H1 (cell line): ENCODE results near the gene ZBTB24. TPM values are rescaled to one million over a fixed set of nuclear protein-coding genes. Genes with fewer than 3 reads are reported as not detected.

Source experiments
- CBX8 ChIP-seq: fragments of 300-800, 300-1000 bp; sonication (generic); IDR thresholded peaks from 2 replicates; pipeline ENCODE4 v1.7.1; 2016; ENCODE audit warnings: low read depth, low read length, borderline replicate concordance
- EP300 ChIP-seq, 2 experiments: IDR thresholded peaks; 1 replicate in 1 of 2; 2 replicates in 1 of 2; pipeline ENCODE4 v1.6.1; 2011 to 2012; ENCODE audit warnings: low read depth in 2 of 2, low read length in 2 of 2, mild to moderate bottlenecking in 2 of 2, borderline replicate concordance in 1 of 2, inconsistent platforms in 1 of 2, moderate library complexity in 1 of 2
- EZH2 ChIP-seq: fragments of 200-600 bp; sonication (generic); IDR thresholded peaks from 2 replicates; pipeline ENCODE4 v1.7.1; 2012; ENCODE audit warnings: low read depth, mild to moderate bottlenecking, moderate library complexity, low read length, inconsistent platforms; ENCODE audit not compliant: severe bottlenecking
- GABPA ChIP-seq: IDR thresholded peaks from 2 replicates; pipeline ENCODE4 v1.6.1; 2011; ENCODE audit warnings: mild to moderate bottlenecking, low read length, moderate library complexity, borderline replicate concordance; ENCODE audit not compliant: insufficient read depth
- GTF2F1 ChIP-seq: IDR thresholded peaks from 2 replicates; pipeline ENCODE4 v1.6.1; 2012; ENCODE audit warnings: low read depth, low read length, improper control_type of control experiment, borderline replicate concordance
- KDM4A ChIP-seq: IDR thresholded peaks from one replicate; pipeline ENCODE4 v1.7.1; 2012; ENCODE audit warnings: low read depth, mild to moderate bottlenecking, moderate library complexity, low read length, inconsistent platforms; ENCODE audit not compliant: severe bottlenecking
- NANOG ChIP-seq: IDR thresholded peaks from 2 replicates; pipeline ENCODE4 v1.6.1; 2011; ENCODE audit warnings: low read length, low read depth, mild to moderate bottlenecking, inconsistent platforms; ENCODE audit not compliant: insufficient read depth, poor library complexity, severe bottlenecking
- PHF8 ChIP-seq: fragments of 200-600 bp; sonication (generic); conservative IDR thresholded peaks from 2 replicates; pipeline ENCODE4 v1.7.1; 2012; ENCODE audit warnings: low read depth, mild to moderate bottlenecking, inconsistent platforms, low read length, moderate library complexity
- SIN3A ChIP-seq, 2 experiments: IDR thresholded peaks in 1 of 2; conservative IDR thresholded peaks in 1 of 2; 2 replicates each; pipeline ENCODE4 v1.6.1; 2011 to 2012; ENCODE audit warnings: low read length in 2 of 2, improper control_type of control experiment in 1 of 2, low read depth in 1 of 2, mild to moderate bottlenecking in 1 of 2
- SP1 ChIP-seq: IDR thresholded peaks from 2 replicates; pipeline ENCODE4 v1.6.1; 2011; ENCODE audit warnings: low read depth, low read length
- polyA plus RNA-seq, 7 experiments: library from polyadenylated mRNA; depleted of rRNA in 3 of 7; stranded (reverse) in 5 of 7; unstranded in 2 of 7; fragments of >200 nt in 5 of 7; fragments of 200-250 nt in 2 of 7; gene quantifications; 1 replicate in 5 of 7; 2 replicates in 1 of 7; 4 replicates in 1 of 7; pipeline versions ENCODE4 v1.2.1 to v1.2.3, GENCODE V29; 2011 to 2013; ENCODE audit warnings: missing spikeins in 2 of 7, mixed read lengths in 2 of 7
- total RNA-seq: library from RNA; stranded (reverse); fragmentation: NEBNext Ultra II Directional; extraction: Animal tissue kit (Norgen Biotek cat#: 25700); gene quantifications from 2 replicates; pipeline ENCODE4 v1.2.1, GENCODE V29; 2021
- TF ChIP-seq, protein P1 (sequence below): IDR thresholded peaks from 2 replicates; pipeline ENCODE4 v1.6.1; 2012; ENCODE audit warnings: low read length, inconsistent platforms

ZBTB24 gene
- total and polyA plus RNA-seq, 2 of the 8 experiments (the other 6 are each of a cell fraction or from before 2014, with no cell fraction given), result 7.5 to 21.0 TPM

DNA sequence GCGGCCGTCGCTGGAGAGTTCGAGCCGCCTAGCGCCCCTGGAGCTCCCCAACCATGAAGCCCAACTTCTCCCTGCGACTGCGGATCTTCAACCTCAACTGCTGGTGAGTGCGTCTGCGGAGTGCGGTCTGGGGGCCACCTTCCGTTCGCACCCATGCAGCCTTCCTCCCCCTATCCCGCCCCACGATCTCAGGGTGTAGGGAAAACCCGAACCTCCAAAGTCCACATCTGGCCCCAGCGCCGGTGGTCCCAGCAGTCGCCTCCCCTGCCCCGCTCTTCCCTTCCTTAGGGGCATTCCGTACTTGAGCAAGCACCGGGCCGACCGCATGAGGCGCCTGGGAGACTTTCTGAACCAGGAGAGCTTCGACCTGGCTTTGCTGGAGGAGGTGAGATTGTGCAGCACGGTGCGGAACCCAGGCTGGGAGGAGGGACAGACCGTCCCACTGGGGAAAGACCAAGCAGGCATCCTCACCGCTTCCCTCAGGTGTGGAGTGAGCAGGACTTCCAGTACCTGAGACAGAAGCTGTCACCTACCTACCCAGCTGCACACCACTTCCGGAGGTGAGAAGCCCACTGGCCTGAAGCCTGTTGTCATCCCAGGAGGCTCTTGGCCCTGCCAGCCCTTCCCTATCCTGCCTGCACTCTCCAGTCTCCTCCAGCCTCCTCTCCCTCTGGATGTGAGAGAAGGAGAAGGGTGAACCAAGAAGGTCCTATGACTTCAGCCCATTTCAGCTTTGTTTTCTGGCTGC is 41.8 kb downstream of the ZBTB24 start (continued):
- peak; percentile 25 to 42; a peak in 2 of 4 replicates for TF ChIP-seq SIN3A (conservative IDR thresholded peaks at IDR 0.05 in 1 of 2, IDR thresholded peaks at IDR 0.05 in 1 of 2; ENCODE audit: low read depth in 1 of 2, low read length in 2 of 2)
- TF ChIP-seq CBX8, result no peak
- no peak for TF ChIP-seq GTF2F1
- TF ChIP-seq EP300 (IDR thresholded peaks at IDR 0.05; ENCODE audit: borderline replicate concordance in 1 of 2, low read depth in 2 of 2, low read length in 2 of 2), result no peak
- TF ChIP-seq NANOG, result no peak
- peak; percentile 35 for TF ChIP-seq KDM4A
- no peak for TF ChIP-seq GABPA
- TF ChIP-seq, protein P1, sequence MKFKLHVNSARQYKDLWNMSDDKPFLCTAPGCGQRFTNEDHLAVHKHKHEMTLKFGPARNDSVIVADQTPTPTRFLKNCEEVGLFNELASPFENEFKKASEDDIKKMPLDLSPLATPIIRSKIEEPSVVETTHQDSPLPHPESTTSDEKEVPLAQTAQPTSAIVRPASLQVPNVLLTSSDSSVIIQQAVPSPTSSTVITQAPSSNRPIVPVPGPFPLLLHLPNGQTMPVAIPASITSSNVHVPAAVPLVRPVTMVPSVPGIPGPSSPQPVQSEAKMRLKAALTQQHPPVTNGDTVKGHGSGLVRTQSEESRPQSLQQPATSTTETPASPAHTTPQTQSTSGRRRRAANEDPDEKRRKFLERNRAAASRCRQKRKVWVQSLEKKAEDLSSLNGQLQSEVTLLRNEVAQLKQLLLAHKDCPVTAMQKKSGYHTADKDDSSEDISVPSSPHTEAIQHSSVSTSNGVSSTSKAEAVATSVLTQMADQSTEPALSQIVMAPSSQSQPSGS, result 0 out of 2 replicates have a peak, but pooled peaks have one; percentile 48
- TF ChIP-seq EZH2, result no peak
- peak; percentile 56; the same call in 1 of the 2 replicates for TF ChIP-seq SP1
- 0 out of 2 replicates have a peak, but pooled peaks have one; percentile 42 for TF ChIP-seq PHF8
